ENCODE data around the gene CCIN. TPM values are rescaled to one million over a fixed set of nuclear protein-coding genes. Genes with fewer than 3 reads are reported as not detected.

The CCIN gene
- total RNA-seq, result 3.6 and 3.7 TPM in 2 replicates

DNA sequence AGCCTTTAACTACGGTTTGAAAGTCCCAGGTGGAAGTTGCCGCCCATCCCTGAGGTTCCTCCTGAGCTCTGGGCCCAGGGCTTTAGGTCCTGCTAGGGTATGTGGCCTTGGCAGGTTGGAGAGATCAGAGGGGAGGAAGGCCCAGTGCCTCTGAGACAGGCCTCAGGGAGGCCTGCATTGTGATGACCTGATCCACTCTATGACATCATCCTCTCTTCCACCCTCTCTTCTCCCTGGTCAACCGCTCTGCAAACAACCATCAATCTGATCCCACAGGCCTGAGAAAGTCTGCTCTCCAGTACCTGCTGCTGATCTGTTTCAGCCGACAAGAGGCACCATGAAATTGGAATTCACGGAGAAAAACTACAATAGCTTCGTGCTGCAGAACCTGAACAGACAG lies at the start of gene CCIN:
CCIN (plus strand) TSS at position 223 of the 400 bp plus-strand sequence; CDS start at position 338, 115 bp downstream.

DNA sequence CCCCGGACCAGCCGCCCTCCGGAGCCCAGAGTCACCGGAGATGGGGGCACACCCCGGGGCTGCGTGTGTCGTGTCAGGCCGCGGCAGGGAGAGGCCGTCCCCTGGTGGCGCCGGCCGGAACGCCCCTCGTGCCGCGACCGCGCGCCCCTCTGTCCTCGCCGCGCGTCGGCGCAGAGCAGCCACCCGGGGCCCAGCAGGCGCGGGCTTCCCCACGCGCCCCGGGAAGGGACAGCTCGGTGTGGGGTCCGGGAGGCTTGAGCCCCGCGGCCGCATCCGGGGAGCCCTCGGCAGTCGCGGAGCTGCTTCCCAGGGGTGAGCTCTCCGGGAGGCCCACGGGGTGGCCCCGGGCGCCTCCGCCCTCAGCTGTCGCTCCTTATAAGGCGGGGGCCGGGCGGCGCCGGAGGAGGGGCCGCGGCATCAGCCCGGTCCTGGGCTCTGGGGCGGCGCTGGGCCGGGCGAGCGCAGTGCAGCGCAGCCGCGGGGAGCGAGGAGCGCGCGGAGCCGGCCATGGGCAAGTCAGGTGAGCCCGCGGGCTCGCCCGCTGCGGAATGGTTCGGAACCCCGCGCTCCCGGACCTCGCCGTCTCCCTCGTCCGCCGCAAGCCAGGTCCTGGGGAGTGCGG lies 32.8 kb upstream of the CCIN start, which contains the start of gene GLIPR2:
GLIPR2 (plus strand) TSS at position 462 of the 622 bp plus-strand sequence; CDS start at position 508, 46 bp downstream.

DNA sequence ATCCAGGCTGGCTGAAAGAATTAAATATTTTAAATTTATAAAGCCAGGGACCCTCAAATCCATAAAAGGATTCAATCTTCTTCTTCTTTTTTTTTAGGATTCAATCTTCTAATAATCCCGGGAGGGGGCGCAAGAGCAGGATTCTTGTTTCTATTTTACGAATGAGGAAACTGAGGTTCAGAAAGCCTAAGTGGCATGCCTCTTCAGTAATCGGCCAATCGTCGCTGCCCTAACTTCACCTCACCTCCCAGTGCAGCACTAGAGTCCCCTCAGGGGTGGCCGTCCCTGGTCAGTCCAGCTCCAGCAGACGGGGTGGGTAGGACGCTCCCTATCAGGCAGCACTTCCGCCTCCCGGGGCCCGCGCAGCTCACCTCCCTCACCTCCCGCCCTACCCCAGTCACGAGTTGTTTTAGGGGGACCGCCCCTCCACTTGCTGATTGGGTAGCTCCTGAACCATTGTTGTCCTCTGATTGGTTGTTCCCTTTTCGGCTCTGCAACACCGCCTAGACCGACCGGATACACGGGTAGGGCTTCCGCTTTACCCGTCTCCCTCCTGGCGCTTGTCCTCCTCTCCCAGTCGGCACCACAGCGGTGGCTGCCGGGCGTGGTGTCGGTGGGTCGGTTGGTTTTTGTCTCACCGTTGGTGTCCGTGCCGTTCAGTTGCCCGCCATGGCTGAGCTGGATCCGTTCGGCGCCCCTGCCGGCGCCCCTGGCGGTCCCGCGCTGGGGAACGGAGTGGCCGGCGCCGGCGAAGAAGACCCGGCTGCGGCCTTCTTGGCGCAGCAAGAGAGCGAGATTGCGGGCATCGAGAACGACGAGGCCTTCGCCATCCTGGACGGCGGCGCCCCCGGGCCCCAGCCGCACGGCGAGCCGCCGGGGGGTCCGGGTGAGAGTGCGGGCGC lies 21.5 kb downstream of the CCIN start, which contains the start of gene CLTA:
CLTA (plus strand) TSS at position 534 of the 902 bp plus-strand sequence; CDS start at position 670, 136 bp downstream.

Other genes with a start within 250 kb of the CCIN start
- not detected in 2 replicates for gene OR2S2, start 211.2 kb upstream of the CCIN start, total RNA-seq
- 39.0 and 75.2 TPM in 2 replicates for gene RECK, start 132.5 kb upstream of the CCIN start, total RNA-seq
- gene GLIPR2, start 32.7 kb upstream of the CCIN start, total RNA-seq, result 18.8 and 27.0 TPM in 2 replicates
- 158 and 167 TPM in 2 replicates for gene CLTA, start 21.5 kb downstream of the CCIN start, total RNA-seq
- gene GNE, start 89.1 kb downstream of the CCIN start, total RNA-seq, result 31.3 and 36.0 TPM in 2 replicates
- gene RNF38, start 230.9 kb downstream of the CCIN start, total RNA-seq, result 13.6 and 14.4 TPM in 2 replicates